DND-41 (cell line): ENCODE measurements around the gene HUNK.

ENCODE experiments used
- EZH2 ChIP-seq: IDR thresholded peaks from 3 replicates; pipeline ENCODE4 v1.6.1; 2012; ENCODE audit warnings: borderline replicate concordance, low read depth, mild to moderate bottlenecking, moderate library complexity, low read length, inconsistent platforms; ENCODE audit not compliant: severe bottlenecking
- TF ChIP-seq, protein P1 (sequence below): IDR thresholded peaks from 2 replicates; pipeline ENCODE4 v1.5.1; 2012; ENCODE audit warnings: borderline replicate concordance, low read length, moderate library complexity, mild to moderate bottlenecking; ENCODE audit not compliant: poor library complexity, severe bottlenecking; ENCODE audit errors: extremely low read depth

DNA sequence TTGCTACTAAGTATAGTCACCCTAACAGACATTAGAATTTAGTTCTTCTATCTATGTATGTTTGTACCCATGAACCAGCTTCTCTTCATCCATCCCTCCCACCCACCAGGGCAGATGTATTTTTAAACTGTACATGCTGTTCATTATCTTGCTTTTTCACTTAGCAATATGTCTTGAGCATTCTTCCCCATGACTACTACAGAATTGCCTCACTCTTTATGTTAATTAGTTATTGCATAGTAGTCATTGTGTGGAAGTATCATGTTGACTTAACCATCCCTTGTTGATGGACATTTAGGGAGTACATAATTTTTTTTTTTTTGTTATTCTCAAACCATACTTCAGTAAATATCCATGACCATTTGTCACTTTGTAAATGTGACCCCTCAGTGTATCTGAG is 9.9 kb downstream of the HUNK start:
- TF ChIP-seq, protein P1, sequence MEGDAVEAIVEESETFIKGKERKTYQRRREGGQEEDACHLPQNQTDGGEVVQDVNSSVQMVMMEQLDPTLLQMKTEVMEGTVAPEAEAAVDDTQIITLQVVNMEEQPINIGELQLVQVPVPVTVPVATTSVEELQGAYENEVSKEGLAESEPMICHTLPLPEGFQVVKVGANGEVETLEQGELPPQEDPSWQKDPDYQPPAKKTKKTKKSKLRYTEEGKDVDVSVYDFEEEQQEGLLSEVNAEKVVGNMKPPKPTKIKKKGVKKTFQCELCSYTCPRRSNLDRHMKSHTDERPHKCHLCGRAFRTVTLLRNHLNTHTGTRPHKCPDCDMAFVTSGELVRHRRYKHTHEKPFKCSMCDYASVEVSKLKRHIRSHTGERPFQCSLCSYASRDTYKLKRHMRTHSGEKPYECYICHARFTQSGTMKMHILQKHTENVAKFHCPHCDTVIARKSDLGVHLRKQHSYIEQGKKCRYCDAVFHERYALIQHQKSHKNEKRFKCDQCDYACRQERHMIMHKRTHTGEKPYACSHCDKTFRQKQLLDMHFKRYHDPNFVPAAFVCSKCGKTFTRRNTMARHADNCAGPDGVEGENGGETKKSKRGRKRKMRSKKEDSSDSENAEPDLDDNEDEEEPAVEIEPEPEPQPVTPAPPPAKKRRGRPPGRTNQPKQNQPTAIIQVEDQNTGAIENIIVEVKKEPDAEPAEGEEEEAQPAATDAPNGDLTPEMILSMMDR: no peak
- no peak for TF ChIP-seq EZH2
